HL-60 (cell line): ENCODE measurements around the gene PTPRG.

ENCODE experiments used
- DNase-seq, 2 experiments: peaks; one replicate each; pipeline ENCODE4 v3.0.0-alpha.2; 2010 to 2020; ENCODE audit warnings: low read depth in 1 of 2, low spot score in 1 of 2
- H3K27ac ChIP-seq: fragments of 250-450 bp; sonication (Bioruptor Pico); replicated peaks from 2 replicates; pipeline ENCODE4 v1.5.1; 2020; ENCODE audit warnings: mild to moderate bottlenecking, moderate library complexity
- H3K27me3 ChIP-seq: fragments of 250-450 bp; sonication (Bioruptor Pico); 2 replicates; pipeline ENCODE4 v1.5.1; 2021; ENCODE audit warnings: mild to moderate bottlenecking, moderate library complexity; ENCODE audit not compliant: insufficient read depth, poor library complexity, severe bottlenecking
- H3K4me3 ChIP-seq: replicated peaks from 2 replicates; pipeline ENCODE4 v1.5.1; 2011; ENCODE audit warnings: mild to moderate bottlenecking, control low read depth, low read length; ENCODE audit not compliant: insufficient read depth
- GABPA ChIP-seq: IDR thresholded peaks from 2 replicates; pipeline ENCODE4 v1.6.1; 2012; ENCODE audit warnings: low read depth
- POLR2AphosphoS5 ChIP-seq: IDR thresholded peaks from 2 replicates; pipeline ENCODE4 v1.6.1; 2012; ENCODE audit warnings: low read depth
- SPI1 ChIP-seq: IDR thresholded peaks from 2 replicates; pipeline ENCODE4 v1.6.1; 2012; ENCODE audit warnings: low read depth, mild to moderate bottlenecking, borderline replicate concordance
- TF ChIP-seq, protein P1 (sequence below): IDR thresholded peaks from 2 replicates; pipeline ENCODE4 v1.6.1; 2012; ENCODE audit warnings: low read depth; ENCODE audit not compliant: insufficient replicate concordance
- TF ChIP-seq, protein P2 (sequence below): IDR thresholded peaks from one replicate; pipeline ENCODE4 v1.5.1; 2011; ENCODE audit warnings: low read length, control low read depth, inconsistent platforms; ENCODE audit not compliant: insufficient read depth

Gene PTPRG

DNA sequence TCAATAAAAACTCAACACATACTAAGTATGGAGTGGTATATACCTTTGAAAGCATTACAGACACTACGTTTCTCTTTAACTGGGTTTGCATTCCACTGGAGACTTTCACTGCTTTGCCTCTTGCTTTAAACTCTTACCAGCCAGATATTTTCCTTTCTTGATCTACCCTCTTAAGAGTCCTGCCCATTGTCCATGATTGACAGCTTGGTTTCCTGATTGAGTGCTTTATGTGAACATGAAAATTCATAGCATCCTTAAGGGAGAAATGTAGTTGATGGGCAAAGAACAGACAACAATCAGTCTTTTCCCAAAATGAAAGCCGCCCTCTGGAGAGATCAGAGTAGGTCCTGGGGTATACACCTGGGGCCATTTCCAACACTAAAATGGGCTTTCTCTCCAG, 78.6 kb downstream of the PTPRG start:
- H3K4me3 ChIP-seq: no peak overlapping the region
- H3K27ac ChIP-seq: no peak overlapping the region
- TF ChIP-seq, protein P1, sequence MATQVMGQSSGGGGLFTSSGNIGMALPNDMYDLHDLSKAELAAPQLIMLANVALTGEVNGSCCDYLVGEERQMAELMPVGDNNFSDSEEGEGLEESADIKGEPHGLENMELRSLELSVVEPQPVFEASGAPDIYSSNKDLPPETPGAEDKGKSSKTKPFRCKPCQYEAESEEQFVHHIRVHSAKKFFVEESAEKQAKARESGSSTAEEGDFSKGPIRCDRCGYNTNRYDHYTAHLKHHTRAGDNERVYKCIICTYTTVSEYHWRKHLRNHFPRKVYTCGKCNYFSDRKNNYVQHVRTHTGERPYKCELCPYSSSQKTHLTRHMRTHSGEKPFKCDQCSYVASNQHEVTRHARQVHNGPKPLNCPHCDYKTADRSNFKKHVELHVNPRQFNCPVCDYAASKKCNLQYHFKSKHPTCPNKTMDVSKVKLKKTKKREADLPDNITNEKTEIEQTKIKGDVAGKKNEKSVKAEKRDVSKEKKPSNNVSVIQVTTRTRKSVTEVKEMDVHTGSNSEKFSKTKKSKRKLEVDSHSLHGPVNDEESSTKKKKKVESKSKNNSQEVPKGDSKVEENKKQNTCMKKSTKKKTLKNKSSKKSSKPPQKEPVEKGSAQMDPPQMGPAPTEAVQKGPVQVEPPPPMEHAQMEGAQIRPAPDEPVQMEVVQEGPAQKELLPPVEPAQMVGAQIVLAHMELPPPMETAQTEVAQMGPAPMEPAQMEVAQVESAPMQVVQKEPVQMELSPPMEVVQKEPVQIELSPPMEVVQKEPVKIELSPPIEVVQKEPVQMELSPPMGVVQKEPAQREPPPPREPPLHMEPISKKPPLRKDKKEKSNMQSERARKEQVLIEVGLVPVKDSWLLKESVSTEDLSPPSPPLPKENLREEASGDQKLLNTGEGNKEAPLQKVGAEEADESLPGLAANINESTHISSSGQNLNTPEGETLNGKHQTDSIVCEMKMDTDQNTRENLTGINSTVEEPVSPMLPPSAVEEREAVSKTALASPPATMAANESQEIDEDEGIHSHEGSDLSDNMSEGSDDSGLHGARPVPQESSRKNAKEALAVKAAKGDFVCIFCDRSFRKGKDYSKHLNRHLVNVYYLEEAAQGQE: no peak
- no peak for DNase-seq
- no peaks in the 10 kb centered on the region for H3K27me3 ChIP-seq

DNA sequence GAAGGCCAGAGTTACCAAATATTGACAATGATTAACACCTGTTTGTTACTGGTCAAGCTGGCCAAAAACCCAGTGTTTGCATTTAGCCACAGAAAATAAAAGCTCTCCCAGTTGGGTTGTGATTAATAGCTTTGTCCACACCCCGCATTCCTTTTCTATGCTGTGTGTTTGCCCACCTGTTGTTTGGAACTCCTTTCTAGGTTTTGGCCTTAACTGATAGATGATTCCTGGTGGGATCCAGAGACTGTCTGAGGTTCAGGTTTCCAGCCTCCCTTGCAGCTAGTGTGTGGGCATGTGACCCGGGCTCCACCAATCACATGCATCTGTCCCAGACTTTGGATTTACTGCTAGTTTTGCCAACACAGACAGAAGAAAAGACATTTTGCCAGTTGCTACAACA, 83.8 kb downstream of the PTPRG start:
- Histone ChIP-seq H3K27ac (no peak overlapping the region), H3K27me3 (no peaks in the 10 kb centered on the region), H3K4me3 (no peak overlapping the region)
- no peak for DNase-seq
- no peak for TF ChIP-seq POLR2AphosphoS5
- TF ChIP-seq, protein P1: no peak
- TF ChIP-seq, protein P2, sequence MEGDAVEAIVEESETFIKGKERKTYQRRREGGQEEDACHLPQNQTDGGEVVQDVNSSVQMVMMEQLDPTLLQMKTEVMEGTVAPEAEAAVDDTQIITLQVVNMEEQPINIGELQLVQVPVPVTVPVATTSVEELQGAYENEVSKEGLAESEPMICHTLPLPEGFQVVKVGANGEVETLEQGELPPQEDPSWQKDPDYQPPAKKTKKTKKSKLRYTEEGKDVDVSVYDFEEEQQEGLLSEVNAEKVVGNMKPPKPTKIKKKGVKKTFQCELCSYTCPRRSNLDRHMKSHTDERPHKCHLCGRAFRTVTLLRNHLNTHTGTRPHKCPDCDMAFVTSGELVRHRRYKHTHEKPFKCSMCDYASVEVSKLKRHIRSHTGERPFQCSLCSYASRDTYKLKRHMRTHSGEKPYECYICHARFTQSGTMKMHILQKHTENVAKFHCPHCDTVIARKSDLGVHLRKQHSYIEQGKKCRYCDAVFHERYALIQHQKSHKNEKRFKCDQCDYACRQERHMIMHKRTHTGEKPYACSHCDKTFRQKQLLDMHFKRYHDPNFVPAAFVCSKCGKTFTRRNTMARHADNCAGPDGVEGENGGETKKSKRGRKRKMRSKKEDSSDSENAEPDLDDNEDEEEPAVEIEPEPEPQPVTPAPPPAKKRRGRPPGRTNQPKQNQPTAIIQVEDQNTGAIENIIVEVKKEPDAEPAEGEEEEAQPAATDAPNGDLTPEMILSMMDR: no peak
- TF ChIP-seq SPI1: no peak
- no peak for TF ChIP-seq GABPA

DNA sequence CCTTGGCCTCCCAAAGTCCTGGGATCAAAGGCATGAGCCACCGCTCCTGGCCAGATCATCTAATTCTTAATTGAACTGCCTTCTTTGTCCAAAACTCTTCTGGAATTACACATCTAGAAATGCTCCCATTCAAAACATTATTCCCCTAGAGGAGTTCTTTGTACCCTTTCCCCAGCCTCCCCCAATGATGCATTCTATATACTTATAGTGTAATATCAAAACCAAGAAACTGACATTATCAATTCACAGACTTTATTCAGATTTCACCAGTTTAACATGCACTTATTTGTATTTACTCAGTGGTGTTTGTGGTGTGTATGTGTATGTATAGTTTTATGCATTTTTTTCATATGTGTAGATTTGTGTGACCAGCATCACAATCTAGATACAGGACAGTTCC, 85.0 kb downstream of the PTPRG start:
- TF ChIP-seq POLR2AphosphoS5: no peak
- TF ChIP-seq, protein P1: no peak
- TF ChIP-seq, protein P2: no peak
- no peak for TF ChIP-seq SPI1
- no peak for TF ChIP-seq GABPA
- DNase-seq: no peak
- no peak overlapping the region for H3K4me3 ChIP-seq
- no peak overlapping the region for H3K27ac ChIP-seq
- H3K27me3 ChIP-seq: no peaks in the 10 kb centered on the region
